Upper lobe of left lung (tissue), 4 donors: ENCODE results near the gene S100A1.

Experiments used
- EP300 ChIP-seq, 4 donors: sonication (generic); formaldehyde crosslinking; IDR thresholded peaks; one replicate each; pipeline ENCODE4 v1.5.1; 2017; ENCODE audit warnings: antibody characterized with exemption in 4 of 4, control low read depth in 2 of 4
- POLR2A ChIP-seq, 4 donors: fragments of 450-650 bp; IDR thresholded peaks; one replicate each; pipeline ENCODE4 v1.5.1; 2016 to 2017; ENCODE audit warnings: antibody characterized with exemption in 4 of 4, mild to moderate bottlenecking in 2 of 4
- POLR2AphosphoS5 ChIP-seq, 2 donors: sonication (generic); formaldehyde crosslinking; IDR thresholded peaks; one replicate each; pipeline ENCODE4 v1.5.1; 2017; ENCODE audit warnings: antibody characterized with exemption in 2 of 2
- TF ChIP-seq, protein P1 (sequence below), 6 experiments: fragments of 450-650 bp in 4 of 6; fragments of 200-600 bp in 2 of 6; sonication (generic) in 2 of 6; IDR thresholded peaks; one replicate each; pipeline ENCODE4 v1.5.1; 2016 to 2019; ENCODE audit warnings: antibody characterized with exemption in 6 of 6

DNA sequence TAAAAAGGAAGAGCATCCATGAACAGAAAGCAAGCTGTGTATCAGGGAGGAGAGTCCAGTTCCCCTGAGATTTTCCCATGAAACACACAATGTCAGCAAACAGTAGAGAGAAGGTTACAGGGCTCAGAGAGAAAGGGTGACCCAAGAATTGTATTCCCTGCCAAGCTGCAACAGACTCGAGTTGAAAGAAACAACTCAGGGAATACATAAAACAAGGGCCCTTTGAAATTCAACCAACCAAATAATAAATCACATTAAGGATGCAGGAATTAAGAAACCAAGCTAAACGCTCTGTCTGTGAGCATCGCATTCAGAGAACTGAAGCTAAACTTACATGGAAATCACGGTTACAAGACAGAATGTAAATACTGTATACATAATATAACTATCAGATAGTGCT lies 35.5 kb upstream of the S100A1 start:
- TF ChIP-seq, protein P1, sequence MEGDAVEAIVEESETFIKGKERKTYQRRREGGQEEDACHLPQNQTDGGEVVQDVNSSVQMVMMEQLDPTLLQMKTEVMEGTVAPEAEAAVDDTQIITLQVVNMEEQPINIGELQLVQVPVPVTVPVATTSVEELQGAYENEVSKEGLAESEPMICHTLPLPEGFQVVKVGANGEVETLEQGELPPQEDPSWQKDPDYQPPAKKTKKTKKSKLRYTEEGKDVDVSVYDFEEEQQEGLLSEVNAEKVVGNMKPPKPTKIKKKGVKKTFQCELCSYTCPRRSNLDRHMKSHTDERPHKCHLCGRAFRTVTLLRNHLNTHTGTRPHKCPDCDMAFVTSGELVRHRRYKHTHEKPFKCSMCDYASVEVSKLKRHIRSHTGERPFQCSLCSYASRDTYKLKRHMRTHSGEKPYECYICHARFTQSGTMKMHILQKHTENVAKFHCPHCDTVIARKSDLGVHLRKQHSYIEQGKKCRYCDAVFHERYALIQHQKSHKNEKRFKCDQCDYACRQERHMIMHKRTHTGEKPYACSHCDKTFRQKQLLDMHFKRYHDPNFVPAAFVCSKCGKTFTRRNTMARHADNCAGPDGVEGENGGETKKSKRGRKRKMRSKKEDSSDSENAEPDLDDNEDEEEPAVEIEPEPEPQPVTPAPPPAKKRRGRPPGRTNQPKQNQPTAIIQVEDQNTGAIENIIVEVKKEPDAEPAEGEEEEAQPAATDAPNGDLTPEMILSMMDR (IDR thresholded peaks at IDR 0.05) = no peak
- no peak for TF ChIP-seq POLR2A (IDR thresholded peaks at IDR 0.05)
- TF ChIP-seq EP300 (IDR thresholded peaks at IDR 0.05) = no peak
- TF ChIP-seq POLR2AphosphoS5 (IDR thresholded peaks at IDR 0.05) = no peak
